ENCODE data around the gene RPS3A.
A peak's percentile ranks its signal among the peaks of the same experiment; 100 is the strongest.
"Not testable (repeated sequence)": the region's sequence is repeated elsewhere in the genome, so short reads cannot be mapped to it uniquely, and the experiment has no call there.

RPS3A gene

DNA sequence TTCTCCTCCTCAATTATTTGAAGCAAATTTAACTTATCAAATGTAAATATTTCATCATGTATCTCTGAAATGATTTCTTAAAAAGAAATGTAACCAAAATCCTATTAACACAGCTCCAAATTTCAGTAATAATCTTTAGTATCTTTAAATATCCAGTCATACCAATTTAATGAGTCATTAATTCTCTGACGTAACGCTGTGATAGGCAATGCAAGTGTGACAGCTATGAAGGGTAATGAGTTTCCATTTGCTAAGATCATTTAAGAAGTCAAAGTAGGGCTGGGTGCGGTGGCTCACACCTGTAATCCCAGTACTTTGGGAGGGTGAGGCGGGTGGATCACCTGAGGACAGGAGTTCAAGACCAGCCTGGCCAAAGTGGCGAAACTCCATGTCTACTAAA lies 15.6 kb downstream of the RPS3A start:
- no peak for DNase-seq

- DNase-seq: peak in 30 of 51 donors; percentile 0 to 74 (median 12)
Observed at GRCh38 chr4:151117371-151117962, 18.0 kb downstream of the RPS3A start.

- DNase-seq: no peak
Observed at GRCh38 chr4:151129796-151130195, 30.4 kb downstream of the RPS3A start.

GRCh38 chr4:151133311-151133710 lies 33.9 kb downstream of the RPS3A start:
- no peak for DNase-seq

DNA sequence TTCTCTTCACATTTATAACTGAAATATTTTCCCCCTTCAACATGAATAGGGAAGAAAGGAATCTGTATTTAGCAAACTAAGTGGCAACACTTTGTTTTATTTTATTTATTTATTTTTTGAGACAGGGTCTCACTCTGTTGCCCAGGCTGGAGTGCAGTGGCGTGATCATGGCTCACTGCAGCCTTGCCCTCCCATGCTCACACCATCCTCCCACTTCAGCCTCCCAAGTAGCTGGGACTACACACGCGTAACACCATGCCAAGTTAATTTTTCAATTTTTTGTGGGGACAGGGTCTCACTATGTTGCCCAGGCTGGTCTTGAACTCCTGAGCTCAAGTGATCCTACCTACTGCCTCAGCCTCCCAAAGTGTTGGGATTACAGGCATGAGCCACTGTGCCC lies 36.6 kb downstream of the RPS3A start:
- DNase-seq: not testable (repeated sequence)

- no peak for DNase-seq
Observed at GRCh38 chr4:151139814-151140213, 40.4 kb downstream of the RPS3A start.

DNA sequence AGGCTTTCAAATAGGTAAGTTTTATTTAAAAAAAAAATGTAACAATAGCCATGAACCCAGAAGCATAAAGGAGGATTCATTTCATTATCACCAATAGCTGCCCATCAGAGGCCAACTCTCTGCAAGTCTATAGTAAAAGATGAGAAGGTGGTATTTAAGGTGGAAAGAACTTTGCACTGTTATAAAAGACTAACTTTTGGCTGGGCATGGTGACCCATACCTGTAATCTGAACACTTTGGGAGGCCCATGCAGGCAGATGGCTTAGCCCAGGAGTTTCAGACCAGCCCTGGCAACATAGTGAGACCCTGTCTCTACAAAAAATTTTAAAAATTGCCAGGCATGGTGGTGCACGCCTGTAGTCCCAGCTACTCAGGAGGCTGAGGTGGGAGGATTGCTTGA lies 43.3 kb downstream of the RPS3A start:
- DNase-seq: no peak

- no peak for DNase-seq
Observed at GRCh38 chr4:151143162-151143561, 43.7 kb downstream of the RPS3A start.

- no peak for DNase-seq
Observed at GRCh38 chr4:151143811-151144210, 44.4 kb downstream of the RPS3A start.

DNA sequence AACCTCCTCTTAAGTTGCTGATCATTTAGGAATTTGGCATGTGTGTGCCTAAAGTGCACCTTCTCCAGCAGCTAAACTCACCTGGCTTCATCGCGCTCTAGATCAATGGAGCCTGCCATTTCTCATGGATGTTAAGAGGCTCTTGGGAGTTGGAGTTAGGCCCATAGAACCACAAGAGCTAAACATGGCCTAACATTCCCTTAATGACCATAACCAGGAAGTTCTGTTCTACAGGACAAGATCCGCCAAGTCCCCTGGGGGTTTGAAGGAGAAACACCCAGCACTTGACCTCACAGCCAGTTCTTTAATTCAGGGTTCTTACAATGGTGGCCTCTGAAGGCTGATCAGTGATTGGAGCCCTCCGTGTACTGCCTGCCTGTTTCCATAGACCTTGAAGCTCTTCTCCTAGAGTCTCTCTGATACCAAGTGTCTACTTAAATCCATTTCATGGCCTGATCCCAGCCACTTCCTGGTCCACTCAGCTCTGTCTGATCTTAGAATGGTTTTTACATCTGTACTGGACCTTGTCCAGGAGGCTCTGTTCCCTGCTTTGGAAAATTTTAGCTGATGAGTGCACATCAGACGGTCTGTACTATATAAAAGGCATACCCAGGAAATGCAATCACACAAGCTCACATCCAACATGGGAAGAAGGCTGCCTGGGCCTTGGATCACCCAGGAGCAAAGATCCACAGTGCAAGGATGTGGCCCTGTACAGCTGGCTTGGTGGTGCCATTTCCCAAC lies 45.1 kb downstream of the RPS3A start:
- no peak for DNase-seq

- no peak for DNase-seq
Observed at GRCh38 chr4:151147000-151147399, 47.6 kb downstream of the RPS3A start.

DNA sequence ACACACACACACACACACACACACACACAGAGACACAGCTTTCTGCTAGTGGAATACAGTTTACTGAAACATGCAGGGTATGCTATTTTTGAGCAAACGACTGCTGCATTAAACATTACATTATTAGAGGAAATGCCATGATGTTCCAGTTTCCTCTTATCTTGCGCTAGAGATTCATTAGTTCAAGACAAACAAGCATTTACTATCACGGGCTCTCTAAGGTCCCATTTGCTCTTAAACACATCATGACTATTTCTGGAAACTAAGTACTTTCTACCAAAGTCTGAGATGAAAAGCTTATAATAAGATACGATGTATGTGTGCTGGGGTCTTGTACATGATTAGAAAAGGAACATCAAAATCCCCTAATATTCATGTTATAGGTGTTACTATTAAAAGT lies 48.8 kb downstream of the RPS3A start:
- no peak for DNase-seq

DNA sequence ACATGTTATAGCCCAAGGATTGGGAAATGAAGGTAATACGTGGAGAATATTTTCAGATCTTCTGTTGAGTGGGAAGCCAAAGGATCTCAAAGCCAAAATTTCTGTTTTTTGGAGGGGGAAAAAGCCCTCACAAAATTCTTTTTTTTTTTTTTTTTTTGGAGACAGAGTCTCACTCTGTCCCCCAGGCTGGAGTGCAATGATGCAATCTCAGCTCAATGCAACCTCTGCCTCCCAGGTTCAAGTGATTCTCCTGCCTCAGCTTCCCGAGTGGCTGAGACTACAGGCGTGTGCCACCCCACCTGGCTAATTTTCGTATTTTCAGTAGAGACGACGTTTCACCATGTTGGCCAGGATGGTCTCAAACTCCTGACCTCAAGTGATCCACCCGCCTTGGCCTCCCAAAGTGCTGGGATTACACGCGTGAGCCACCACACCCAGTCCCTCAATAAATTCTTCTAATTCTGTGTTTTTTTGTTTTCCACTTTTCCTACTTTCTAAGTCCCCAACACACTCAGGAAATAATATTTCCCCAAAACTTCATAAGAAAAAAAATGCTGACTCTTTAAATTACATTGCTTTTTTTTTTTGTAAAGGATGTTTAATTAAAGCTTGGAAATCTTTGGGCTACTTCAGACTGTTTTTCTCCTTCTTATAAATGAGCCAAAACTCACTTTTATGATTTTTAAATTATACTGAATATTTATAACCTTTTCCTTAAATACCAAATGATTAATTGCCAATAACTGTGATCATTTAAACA lies 51.6 kb downstream of the RPS3A start:
- no peak for DNase-seq

DNA sequence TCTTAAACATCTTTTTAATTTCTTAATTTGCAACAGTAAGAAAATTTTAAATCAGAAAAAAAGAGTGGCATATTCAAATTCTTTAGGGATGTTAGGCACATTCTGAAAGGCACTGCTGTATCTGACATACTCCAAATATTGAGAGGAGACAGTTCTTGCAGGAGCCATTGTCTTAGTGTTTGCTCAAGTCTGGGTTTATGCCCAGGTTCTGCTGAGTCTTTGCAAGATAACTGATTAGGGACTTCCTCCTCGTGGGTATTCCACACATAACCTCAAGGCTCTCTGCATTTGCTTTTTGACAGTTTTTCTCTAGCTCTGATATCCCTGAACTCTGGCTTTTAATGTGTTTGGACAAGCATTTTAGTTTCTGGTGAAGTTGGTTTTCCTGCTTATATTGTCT lies 52.6 kb downstream of the RPS3A start:
- no peak for DNase-seq

GRCh38 chr4:151153585-151153984 lies 54.2 kb downstream of the RPS3A start:
- DNase-seq: no peak

Data from hypothalamus (tissue), 51 donors.